ENCODE measurements around the gene BAHCC1.

DNA sequence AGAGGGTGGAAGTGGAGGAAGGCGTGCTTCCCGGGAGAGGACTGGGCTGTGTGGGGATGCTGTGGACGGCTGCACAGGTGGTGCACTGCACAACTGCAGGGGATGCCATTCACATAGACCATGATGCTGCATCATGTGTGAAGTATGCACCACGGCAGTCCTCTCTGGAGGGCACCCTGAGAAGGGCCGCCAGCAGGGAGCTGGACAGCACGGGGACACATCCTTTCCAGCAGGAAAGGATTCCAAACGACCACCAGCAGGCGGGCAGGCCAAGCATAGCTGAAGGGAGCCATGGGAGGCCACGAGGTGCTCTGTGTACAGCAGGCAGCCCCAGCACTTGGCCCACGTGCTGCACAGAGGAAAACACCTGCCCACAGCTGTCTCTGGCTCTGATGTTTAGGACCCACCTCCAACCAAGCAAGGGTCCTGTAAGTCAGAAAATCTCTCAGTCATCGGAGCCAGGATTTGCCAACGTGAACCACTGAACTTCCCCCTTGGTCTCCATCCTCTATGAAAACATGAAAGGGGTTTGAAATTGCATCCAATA, 107.3 kb downstream of the BAHCC1 start:
- TF ChIP-seq PRDM10 (tag by site-specific recombination; IDR thresholded peaks at IDR 0.05): no peak
- TF ChIP-seq, protein P1, sequence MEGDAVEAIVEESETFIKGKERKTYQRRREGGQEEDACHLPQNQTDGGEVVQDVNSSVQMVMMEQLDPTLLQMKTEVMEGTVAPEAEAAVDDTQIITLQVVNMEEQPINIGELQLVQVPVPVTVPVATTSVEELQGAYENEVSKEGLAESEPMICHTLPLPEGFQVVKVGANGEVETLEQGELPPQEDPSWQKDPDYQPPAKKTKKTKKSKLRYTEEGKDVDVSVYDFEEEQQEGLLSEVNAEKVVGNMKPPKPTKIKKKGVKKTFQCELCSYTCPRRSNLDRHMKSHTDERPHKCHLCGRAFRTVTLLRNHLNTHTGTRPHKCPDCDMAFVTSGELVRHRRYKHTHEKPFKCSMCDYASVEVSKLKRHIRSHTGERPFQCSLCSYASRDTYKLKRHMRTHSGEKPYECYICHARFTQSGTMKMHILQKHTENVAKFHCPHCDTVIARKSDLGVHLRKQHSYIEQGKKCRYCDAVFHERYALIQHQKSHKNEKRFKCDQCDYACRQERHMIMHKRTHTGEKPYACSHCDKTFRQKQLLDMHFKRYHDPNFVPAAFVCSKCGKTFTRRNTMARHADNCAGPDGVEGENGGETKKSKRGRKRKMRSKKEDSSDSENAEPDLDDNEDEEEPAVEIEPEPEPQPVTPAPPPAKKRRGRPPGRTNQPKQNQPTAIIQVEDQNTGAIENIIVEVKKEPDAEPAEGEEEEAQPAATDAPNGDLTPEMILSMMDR (tag by site-specific recombination; IDR thresholded peaks at IDR 0.05): no peak
- no peak for TF ChIP-seq ZNF140 (tag by site-specific recombination; IDR thresholded peaks at IDR 0.05)
- TF ChIP-seq YY1 (tag by site-specific recombination; IDR thresholded peaks at IDR 0.05): no peak
- TF ChIP-seq ZNF146 (tag by site-specific recombination; IDR thresholded peaks at IDR 0.05): no peak
- TF ChIP-seq SALL2 (tag by site-specific recombination; IDR thresholded peaks at IDR 0.05; ENCODE audit: borderline replicate concordance): no peak
- TF ChIP-seq ZNF513 (tag by site-specific recombination; IDR thresholded peaks at IDR 0.05): no peak
- no peak for TF ChIP-seq ZNF324 (tag by site-specific recombination; IDR thresholded peaks at IDR 0.05)
- TF ChIP-seq, protein P2, sequence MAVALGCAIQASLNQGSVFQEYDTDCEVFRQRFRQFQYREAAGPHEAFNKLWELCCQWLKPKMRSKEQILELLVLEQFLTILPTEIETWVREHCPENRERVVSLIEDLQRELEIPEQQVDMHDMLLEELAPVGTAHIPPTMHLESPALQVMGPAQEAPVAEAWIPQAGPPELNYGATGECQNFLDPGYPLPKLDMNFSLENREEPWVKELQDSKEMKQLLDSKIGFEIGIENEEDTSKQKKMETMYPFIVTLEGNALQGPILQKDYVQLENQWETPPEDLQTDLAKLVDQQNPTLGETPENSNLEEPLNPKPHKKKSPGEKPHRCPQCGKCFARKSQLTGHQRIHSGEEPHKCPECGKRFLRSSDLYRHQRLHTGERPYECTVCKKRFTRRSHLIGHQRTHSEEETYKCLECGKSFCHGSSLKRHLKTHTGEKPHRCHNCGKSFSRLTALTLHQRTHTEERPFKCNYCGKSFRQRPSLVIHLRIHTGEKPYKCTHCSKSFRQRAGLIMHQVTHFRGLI (tag by site-specific recombination; IDR thresholded peaks at IDR 0.05): no peak
- no peak for TF ChIP-seq ATF2 (tag by site-specific recombination; IDR thresholded peaks at IDR 0.05; ENCODE audit: low read depth)
- TF ChIP-seq ELK4 (IDR thresholded peaks at IDR 0.05; ENCODE audit: borderline replicate concordance, low read depth, low read length): no peak
- no peak for TF ChIP-seq ZSCAN23 (tag by site-specific recombination; IDR thresholded peaks at IDR 0.05)

Measured in HEK293 (cell line).